Anterior cingulate cortex (tissue), 58 donors: ENCODE data around the gene BGN.

Experiments used
- DNase-seq, 58 donors: peaks; one replicate each; lab custom pipeline; 2025; lab: John Stamatoyannopoulos, UW

BGN gene

GRCh38 chrX:153557618-153558355 is 63.0 kb downstream of the BGN start:
- peak in 16 of 58 donors; percentile 9 to 50 (median 24) for DNase-seq
